Activated CD4-positive, alpha-beta T cell treated with anti-CD3 and anti-CD28 coated beads, Interleukin-2, amount 50 U/mL, for 16 hours (primary cell): Measurements from ENCODE around the gene CBX8.

Source experiments
- DNase-seq: peaks from one replicate; pipeline ENCODE4 v3.0.0-alpha.2; 2020

CBX8 gene

GRCh38 chr17:79818026-79818758 is 21.3 kb upstream of the CBX8 start:
- DNase-seq, result no peak

- no peak for DNase-seq
Observed at GRCh38 chr17:79815836-79816461, 19.1 kb upstream of the CBX8 start.

GRCh38 chr17:79814974-79815835 is 18.3 kb upstream of the CBX8 start:
- DNase-seq, result no peak

GRCh38 chr17:79814127-79814973 is 17.5 kb upstream of the CBX8 start:
- DNase-seq, result no peak

GRCh38 chr17:79813297-79814126 is 16.6 kb upstream of the CBX8 start:
- DNase-seq, result no peak

GRCh38 chr17:79812353-79813258 is 15.7 kb upstream of the CBX8 start:
- DNase-seq, result no peak

GRCh38 chr17:79811868-79812352 is 15.0 kb upstream of the CBX8 start:
- DNase-seq, result no peak

GRCh38 chr17:79811011-79811867 is 14.4 kb upstream of the CBX8 start:
- DNase-seq, result peak; percentile 43

- DNase-seq, result peak; percentile 78
Observed at GRCh38 chr17:79810130-79811010, 13.5 kb upstream of the CBX8 start.

GRCh38 chr17:79809530-79810129 is 12.8 kb upstream of the CBX8 start:
- no peak for DNase-seq

- peak; percentile 43 for DNase-seq
Observed at GRCh38 chr17:79808763-79809529, 12.1 kb upstream of the CBX8 start.

- DNase-seq, result no peak
Observed at GRCh38 chr17:79806863-79807720, 10.2 kb upstream of the CBX8 start.

GRCh38 chr17:79806446-79806760 is 9.5 kb upstream of the CBX8 start:
- DNase-seq, result no peak

- no peak for DNase-seq
Observed at GRCh38 chr17:79804856-79805696, 8.2 kb upstream of the CBX8 start.
